HG03439 (cell line): ENCODE results near the gene CDH22.

Source experiments
- ATAC-seq: cut with Tn5 transposase; IDR thresholded peaks from one replicate; pipeline ENCODE4 v1.9.1; 2021; ENCODE audit warnings: mild to moderate bottlenecking, moderate library complexity; ENCODE audit not compliant: unreplicated experiment

Gene CDH22

DNA sequence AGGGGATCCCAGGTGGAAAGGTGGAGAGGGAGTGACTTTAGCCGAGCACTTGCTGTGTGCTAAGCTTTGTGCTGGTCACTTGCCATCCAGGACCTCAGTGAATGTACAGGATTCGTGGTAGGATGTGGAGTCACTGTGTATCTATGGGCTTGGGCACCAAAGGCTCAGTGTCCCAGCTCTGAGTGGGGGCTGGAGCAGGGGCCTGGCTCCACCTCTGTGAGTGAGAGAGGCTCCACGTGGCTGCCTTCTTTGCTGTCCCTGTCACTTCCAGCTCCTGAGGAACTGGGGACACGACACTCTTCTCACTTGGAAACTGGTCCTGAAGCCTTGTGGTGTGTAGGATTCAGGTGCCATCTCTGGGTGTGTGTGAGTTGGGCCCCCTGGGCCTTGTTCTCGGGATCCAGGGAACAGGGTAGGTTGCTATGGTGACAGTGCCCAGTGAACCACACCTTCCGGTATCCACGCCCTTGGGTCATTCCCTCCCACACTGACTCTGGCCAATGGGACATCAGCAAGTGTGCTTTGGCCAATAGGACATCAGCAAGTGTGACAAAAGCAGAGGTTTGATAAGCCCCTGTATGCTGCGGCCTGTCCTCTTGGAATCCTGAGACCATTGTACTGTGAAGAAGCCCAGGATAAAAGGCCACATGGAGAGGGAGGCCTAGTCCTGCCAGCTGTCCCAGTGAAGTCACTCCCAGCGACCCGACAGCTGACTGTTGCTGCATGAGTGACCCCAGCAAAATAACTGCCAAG, 87.7 kb downstream of the CDH22 start:
- ATAC-seq: no peak

DNA sequence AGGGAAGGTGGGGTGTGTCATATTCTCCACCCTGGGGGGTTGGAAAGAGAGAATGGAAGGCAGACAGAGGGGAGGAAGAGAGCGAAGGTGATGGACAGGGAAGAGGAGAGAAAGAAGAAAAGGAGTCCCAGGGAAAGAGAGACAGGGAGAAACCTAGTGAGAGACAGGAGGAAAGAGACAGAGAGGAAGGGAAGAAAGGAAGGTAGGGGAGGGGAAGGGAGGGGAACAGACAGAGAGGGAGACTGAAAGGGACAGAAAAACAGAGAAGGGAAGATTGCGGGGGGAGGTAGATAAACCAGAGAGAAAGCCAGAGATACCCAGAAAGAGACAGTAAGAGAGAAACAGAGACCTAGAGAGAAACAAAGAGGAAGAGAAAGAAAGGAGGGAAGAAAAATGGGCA, 88.4 kb downstream of the CDH22 start:
- ATAC-seq: no peak

DNA sequence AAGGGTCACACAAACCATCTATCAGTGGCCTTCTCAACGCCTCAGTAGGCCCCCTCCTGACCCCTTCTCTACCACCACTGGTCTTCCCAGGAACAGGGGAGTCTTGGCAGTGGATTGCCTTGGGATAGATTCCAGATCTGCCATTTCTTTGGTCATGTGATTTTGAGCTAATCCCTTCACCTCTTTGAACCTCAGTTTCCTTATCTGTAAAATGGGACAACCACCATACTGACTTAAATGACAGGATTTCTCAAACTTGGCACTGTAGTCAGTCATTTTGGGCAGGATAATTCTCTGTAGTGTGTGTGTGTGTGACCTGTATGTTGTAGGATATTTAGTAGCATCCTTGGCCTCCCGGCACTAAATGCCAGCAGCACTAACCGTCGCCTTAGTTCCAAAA, 89.1 kb downstream of the CDH22 start:
- no peak for ATAC-seq

DNA sequence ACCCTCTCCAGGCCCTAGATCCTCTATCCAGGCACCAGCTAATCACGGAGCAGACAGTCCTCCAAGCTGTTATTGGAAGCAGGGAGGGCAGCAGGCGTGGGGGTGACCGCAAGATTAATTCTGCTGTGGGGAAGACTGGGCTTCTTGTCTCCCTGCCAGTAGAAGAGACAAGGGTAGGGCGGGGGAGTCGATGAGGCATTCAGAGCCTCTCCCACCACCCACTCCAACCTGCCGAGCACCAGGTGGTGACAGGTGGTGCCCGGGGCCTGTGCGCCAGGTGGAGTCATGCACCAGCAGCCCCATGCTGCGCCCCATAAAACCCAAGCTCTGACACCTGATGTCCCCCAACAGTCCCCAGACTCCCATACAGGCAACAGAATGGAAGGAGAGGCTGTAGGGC, 89.6 kb downstream of the CDH22 start:
- ATAC-seq: no peak

DNA sequence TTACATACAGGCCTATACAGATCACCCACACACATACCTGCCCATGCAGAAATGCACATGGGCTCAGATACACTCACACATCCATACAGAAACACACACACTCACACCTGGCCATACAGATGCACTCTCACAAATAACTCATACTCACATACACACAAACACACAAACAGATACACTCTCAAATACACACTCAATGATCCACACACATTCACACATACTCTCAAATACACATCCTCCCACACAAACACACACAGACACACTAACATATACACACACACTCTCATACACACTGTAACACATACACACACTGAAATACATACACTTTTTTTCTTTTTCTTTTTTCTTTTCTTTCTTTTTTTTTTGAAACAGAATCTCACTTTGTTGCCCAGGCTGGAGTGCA, 90.7 kb downstream of the CDH22 start:
- ATAC-seq: no peak

DNA sequence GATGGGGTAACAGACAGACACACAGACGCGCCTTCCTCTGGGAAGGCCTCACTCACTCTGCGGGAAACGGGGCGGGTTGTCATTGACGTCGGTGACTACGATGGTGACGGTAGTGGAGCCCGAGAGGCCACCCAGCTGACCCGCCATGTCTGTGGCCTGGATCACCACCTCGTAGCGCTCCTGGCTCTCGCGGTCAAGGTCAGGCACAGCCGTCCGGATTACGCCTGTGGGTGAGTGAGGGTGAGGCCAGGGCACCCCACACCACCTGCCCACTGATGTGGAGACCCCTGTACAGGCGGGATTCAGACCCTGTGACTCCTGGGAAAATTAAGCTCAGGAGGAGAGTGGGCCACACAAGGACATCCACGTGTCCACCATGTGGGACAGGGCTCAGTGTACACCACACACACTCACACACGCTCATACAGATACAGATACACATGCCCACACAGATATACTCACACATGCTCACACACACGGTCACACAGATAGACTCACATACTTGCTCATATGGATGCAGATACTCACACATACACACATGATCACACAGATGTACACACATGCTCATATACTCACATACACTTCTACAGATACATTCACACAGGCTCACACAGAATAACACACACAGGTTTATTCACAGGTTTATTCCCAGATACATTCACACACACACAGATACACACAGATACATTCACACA, 91.4 kb downstream of the CDH22 start:
- no peak for ATAC-seq

DNA sequence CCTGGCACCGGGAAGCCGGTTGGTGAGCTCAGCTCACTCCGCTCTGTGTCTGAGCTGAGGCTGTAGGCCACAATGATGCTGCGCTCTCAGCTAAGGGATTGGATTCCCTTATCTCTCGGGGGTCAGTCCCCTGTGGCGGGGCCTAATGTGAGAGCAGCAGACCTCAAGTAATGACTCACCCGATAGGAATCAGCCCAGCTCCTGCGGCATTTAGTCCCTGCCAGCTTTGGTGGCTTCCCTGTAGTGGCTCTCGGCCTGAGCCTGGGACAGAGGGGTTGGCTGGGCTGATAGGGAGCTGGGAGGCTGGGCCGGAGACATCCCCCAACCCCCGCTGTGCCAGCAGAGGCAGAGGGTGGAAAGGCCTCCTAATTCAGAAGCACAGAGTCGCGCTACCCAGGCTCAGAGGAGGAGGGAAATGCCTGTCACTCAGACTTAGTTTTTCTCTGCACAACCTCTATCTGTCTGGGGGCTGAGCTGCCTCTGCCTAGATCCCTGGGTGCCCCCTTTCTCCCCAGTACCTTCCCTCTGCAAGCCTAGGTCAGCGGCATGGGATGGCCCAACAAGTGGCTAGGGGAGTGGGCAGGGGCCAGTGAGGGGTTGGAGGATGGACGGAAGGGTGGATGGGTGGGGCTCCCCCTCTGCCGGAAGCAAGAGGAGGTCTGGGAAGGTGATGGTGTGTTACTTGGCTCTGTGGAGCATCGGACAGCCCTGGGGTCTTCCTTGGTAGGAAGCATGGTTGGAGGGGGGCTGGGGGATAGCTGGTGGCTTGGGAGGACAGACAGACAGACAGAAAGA, 92.2 kb downstream of the CDH22 start:
- ATAC-seq: no peak

DNA sequence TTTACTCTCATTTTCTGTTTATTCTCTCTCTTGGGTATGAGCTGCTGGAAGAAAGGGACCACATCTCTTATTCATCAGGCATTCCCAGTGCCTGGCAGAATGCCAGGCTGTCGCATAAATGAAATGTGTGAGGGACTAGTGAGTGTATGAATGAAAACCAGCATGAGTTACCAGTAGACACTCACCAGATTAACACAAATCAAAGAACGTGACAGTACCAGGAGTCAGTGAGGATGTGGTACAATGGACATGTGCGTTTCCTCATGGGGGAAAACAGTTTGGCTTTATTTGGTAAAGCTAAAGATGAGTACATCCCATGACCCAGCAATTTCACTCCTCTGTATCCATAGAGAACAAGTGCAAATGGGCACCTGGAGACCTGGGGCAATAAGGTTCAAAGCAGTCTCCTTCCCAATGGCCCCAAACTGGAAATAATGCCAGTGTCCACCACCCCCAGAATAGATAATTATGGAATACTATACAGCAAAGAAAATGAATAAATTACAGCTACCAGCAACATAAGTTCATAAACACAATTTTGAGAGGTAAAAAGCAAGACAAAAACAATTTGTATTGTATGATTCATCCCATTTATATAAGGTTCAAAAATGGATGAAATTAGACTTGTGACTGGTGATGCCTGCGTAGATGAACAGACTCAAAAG, 93.3 kb downstream of the CDH22 start:
- ATAC-seq: no peak

DNA sequence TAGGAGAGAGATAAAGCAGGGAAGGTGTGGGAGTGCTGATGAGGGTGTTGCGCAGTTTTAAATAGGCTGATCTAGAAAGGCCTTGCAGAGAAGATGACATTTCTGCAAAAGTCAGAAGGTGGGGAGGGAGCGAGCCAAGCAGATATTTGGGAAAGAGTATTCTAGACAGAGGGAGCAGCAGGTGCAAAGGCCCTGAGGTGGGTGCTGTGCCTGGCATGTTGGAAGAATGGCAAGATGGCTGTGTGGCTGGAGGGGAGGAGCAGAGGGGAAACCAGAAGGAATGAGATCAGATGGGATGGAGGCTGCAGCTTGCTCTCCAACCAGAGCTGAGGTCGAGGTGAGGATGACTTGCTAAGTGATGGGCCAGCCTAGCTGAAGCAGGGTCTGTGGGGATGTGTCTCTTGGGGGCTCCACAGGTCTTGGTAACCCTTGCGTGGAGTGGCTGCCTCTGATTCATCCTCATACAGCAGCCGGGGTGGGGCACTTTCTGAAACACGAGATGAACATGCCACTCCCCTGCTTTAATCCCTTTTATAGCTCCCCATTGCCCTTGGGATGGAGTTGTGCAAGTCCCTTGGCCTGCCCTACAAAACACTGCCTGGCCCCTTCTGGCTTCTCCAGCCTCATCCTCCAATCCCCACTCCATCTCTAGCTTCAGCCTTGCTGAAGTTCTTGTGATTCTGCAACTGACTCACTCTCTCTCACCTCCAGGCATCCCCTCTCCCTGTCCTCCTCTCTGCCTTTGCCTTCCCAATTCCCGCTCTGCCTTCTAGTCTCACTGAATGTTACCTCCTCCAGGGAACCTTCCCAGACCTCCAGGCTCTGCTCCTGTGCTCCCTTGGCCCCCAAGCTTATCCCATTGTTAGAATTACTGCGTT, 94.1 kb downstream of the CDH22 start:
- ATAC-seq: no peak

DNA sequence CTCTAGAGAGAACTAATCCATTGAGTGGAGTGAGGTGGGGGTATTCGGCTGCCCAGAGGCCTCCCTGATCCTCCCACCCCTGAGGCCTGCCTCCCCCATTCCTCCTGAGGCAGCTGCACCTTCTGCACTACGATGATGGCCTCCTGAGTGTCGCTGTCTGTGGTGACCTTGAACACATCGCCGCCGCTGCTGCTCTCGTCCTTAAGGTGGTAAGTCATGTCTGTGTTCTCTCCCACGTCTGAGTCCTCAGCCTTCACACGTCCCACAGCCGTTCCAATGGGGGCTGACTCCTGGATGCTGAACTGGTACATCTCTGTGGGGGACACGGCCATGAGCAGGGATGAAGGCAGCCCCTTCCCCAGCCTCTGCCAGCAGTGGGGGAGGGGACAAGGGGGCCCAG, 95.4 kb downstream of the CDH22 start:
- ATAC-seq: no peak

DNA sequence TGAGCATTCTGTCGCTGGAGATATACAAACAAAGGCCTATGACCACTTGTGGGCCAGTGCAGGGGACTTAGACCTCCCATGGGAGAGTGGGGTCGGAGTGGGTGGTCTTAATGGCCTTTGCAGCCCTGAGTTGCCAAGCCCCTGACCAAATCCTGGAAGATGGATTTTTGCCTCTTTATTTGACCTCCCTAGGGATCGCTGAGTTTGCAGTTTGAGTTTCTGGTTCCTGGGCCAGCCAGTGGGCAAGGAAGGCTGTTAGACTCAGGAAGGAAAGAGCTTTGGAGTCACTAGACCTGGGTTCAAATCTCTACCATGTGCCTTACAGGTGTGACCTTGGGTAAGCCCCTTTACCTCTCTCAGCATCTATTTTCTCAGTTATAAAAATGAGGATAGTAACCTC, 96.0 kb downstream of the CDH22 start:
- no peak for ATAC-seq

DNA sequence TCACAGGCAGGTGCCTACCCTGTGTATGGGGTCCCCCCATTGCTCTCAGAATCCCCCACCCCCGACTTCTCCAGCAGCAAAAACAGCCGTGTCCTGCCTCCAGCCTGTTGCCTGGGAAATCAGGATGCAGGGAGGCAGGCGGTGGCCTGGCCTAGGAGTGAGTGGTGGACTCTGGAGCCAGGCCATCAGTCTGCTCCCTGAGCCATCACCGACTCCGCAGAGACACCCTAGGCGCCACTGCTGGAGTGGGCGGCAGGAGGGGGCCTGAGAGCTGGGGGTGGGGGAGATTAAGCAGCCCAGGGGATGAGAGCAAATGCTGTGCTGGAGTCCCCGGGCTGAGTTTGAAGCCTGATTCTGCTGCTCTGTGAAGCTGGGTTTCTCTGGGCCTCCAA, 97.0 kb downstream of the CDH22 start:
- no peak for ATAC-seq

DNA sequence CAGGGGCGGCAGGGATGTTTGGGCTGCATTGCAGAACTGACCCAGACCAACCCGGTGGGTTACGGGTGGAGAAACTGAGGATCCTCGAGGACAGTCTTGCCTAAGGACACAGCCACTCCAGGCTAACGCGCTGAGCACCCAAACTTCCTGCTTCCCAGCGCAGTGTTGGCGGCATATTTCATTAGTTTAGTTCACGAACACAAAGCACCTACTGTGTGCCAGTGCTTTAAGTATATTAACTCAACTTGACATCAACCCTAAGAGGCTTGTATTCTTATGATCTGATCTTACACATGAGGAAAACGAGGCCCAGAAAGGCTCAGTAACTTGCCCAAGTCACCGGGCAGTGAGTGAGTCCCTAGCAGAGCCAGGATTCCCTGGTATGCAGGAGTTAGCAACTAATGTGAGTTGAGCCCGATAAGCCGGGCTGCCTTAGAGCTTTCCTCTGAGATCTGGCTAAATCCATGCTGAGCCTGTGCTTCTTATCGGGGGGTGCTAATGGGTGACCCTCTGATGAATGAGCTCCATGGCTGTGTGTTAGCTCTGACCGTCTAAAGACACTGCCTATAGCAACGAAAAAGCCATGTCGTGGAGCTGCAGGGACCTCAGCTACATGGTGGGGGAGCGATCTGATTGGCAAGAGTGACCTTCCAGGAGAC, 97.5 kb downstream of the CDH22 start:
- ATAC-seq: no peak

DNA sequence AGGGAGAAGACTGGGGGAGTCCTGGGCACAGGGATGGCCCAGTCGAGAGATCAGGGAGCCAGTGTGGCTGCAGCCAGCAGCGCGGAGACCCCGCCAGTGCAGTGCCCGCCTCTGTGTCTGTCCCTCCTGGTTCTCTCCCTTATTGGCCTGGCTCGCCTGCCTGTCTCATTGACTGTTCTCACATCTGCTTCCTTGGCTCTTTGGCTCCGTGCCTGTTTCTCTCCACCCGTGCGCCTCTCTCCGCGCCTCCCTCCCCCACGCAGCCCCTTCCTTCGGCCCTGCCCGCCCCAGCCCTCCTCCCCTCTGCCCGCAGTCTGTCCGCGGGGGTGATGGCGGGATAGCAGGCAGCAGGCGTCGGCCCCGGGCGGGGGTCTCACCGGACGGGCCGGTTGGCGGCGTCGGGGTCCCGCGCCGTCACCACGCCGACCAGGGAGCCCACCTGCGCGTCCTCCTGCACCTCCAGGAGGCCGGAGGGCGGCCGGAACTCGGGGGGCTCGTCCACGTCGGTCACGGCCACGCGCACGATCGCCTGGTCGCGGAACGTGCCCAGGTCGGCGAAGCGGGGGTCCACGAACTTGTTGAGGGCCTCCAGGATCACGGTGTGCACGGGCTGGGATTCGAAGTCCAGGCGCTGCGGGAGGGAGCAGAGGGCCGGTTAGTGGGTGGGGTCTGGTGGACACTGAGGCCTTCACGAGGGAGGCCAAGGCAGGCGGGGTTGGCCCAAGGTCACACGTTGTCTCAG, 98.2 kb downstream of the CDH22 start:
- no peak for ATAC-seq

DNA sequence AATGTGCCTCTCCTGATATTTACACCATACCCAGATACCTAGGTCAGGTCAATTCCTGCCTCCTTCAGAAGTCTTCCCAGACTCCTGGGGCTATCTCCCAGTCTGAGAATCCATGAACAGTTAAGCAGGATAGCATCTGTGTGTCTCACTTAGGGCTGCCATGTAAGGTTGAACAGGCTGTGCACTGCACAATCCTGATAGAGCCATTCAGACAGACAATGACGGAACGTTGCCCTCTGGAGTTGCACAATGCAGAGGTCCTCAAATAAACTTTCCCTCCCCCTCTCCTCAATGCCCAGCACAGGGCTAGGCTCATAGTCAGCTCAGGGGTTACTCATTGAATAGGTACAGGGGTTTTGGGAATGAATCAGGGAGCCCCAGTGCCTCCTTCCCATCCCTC, 100.5 kb downstream of the CDH22 start:
- ATAC-seq: no peak

DNA sequence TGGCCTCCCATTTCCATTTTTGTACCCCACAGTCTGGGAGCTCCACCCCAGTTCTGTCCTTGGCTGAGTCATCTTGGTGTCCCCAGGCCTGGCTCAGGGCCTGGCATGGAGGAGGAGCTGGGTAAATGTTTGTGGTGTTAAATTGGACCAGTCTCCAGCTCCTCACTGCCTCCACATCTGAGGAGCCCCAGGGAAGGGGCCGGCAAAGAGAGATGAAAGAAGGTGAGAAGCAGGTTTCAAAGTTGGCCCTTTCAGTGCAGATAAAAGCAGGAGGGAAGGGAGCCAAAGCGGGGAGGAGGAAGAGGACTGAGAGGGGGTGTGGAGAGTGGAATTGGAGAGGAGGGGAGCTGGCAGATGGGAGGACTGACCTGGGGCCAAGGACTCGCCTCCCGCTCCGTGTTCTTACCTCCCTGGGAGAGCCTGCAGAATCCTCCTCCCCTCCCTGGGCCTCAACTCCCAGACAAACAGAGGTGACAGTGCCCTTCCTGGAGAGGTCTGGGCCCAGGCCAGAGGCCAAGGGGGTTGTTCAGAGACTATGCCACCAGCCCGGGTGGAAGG, 101.2 kb downstream of the CDH22 start:
- no peak for ATAC-seq

DNA sequence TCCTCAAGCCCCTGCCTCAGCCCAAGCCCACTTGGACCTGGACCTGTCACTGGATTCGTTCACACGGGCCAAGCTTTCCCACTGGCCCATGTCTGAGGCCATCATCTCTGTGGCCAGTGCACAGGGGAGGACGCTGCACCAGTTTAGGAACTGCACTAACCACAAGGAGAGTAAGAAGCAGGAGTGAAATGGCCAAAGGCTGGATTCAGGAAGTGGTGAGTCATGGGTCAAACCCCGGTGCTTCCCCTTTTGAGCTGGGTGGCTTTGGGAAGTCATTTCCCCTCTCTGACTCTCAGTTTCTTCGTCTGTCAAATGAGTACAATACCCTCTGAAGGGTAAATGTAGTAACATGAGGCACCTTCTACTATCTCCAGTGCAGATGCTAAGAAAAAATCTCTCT, 102.3 kb downstream of the CDH22 start:
- ATAC-seq: no peak

DNA sequence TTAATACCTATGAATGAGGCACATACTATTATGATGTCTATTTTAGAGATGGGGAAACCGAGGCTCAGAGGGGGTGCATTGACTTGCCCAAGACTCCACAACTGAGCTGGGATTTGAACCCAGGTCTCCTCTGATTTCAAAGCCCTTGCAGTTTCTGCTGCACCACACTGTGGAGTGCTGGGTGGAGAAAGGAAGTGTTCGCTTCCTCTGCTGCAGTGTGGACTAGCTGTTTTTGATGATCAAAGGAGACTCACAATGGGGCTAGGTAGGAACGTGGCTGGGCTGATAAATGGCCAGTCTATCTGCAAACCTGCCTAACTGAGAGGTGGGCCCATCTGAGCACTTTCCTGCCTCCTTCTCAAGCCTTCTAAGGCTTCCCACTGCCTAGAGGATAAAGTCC, 102.9 kb downstream of the CDH22 start:
- ATAC-seq: no peak

DNA sequence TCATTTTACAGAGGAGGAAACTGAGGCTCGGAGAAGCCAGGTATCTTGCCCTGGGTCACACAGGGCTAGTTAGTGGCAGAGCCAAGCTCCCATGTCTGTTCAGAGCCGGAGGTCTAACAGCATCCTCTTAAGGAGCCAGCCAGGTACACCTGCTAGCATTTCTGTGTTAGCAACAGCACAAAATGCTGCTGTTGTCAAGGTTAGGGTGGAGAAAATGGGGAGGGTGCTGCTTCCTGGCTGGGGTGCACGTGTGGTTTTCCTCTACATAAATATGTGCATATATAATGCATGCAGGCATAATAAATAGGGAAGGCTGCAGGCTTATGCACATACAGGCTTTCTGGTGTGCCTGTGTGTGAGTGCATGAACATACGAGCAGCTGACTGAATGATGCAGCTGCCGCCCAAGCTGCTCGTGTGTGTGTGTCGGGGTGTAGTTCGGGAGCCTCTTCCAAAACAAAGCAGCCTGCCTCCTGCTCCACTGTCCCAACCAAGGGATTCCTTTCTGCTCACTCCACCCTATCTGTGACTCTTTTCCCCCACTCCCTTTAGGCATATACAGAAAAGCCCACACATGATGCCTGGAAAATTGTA, 103.6 kb downstream of the CDH22 start:
- ATAC-seq: no peak
